CD8-positive, alpha-beta memory T cell (primary cell): Measurements from ENCODE around the gene HECW1. TPM values are rescaled to one million over a fixed set of nuclear protein-coding genes. Genes with fewer than 3 reads are reported as not detected.
"Not testable (repeated sequence)": the region's sequence is repeated elsewhere in the genome, so short reads cannot be mapped to it uniquely, and the experiment has no call there.

Experiments
- CTCF ChIA-PET: fragments of 350-600 bp; sonication (Branson Sonifier 250); formaldehyde crosslinking; loops from one replicate; lab custom pipeline; 2021; ENCODE audit warnings: antibody characterized with exemption; lab: Charles Lee
- POLR2A ChIA-PET: fragments of 350-600 bp; sonication (Branson Sonifier 250); formaldehyde crosslinking; loops from one replicate; lab custom pipeline; 2021; ENCODE audit warnings: antibody characterized with exemption; lab: Charles Lee
- DNase-seq, 5 donors: peaks; one replicate each; pipeline versions ENCODE4 v3.0.0 to v3.0.0-alpha.2; 2020 to 2022; ENCODE audit warnings: mixed read lengths in 1 of 5
- H3K27ac ChIP-seq: one replicate; pipeline ENCODE4 v1.7.0; 2013; ENCODE audit warnings: low read depth, mild to moderate bottlenecking, low read length, moderate library complexity
- H3K27me3 ChIP-seq: 2 replicates; pipeline ENCODE4 v1.7.0; 2013; ENCODE audit warnings: low read length, mild to moderate bottlenecking; ENCODE audit not compliant: insufficient read depth, poor library complexity, severe bottlenecking
- H3K36me3 ChIP-seq: 2 replicates; pipeline ENCODE4 v1.7.0; 2013; ENCODE audit warnings: mild to moderate bottlenecking, low read length, moderate library complexity; ENCODE audit not compliant: insufficient read depth
- H3K4me1 ChIP-seq: 2 replicates; pipeline ENCODE4 v1.7.0; 2013; ENCODE audit warnings: mild to moderate bottlenecking, low read length, moderate library complexity; ENCODE audit not compliant: insufficient read depth
- H3K4me3 ChIP-seq: 2 replicates; pipeline ENCODE4 v1.7.0; 2013; ENCODE audit warnings: mild to moderate bottlenecking, low read length
- H3K9me3 ChIP-seq: 2 replicates; pipeline ENCODE4 v1.7.0; 2013; ENCODE audit warnings: mild to moderate bottlenecking, low read length
- H3K27ac Mint-ChIP-seq, 8 donors: one replicate each; pipeline ENCODE4 v1.8.0; 2020 to 2021; ENCODE audit warnings: mixed read lengths in 8 of 8, mild to moderate bottlenecking in 6 of 8, inconsistent platforms in 3 of 8, moderate library complexity in 3 of 8
- H3K27me3 Mint-ChIP-seq, 2 donors: one replicate each; pipeline ENCODE4 v1.8.0; 2020 to 2021; ENCODE audit warnings: mixed read lengths in 2 of 2, mild to moderate bottlenecking in 1 of 2, moderate library complexity in 1 of 2
- H3K36me3 Mint-ChIP-seq, 3 donors: one replicate each; pipeline ENCODE4 v1.8.0; 2020 to 2021; ENCODE audit warnings: mixed read lengths in 3 of 3, inconsistent platforms in 1 of 3, mild to moderate bottlenecking in 1 of 3
- H3K4me1 Mint-ChIP-seq, 3 donors: one replicate each; pipeline ENCODE4 v1.8.0; 2020 to 2021; ENCODE audit warnings: mixed read lengths in 3 of 3, inconsistent platforms in 1 of 3, mild to moderate bottlenecking in 1 of 3
- H3K4me3 Mint-ChIP-seq, 7 donors: one replicate each; pipeline ENCODE4 v1.8.0; 2020 to 2021; ENCODE audit warnings: mixed read lengths in 7 of 7, mild to moderate bottlenecking in 6 of 7, moderate library complexity in 4 of 7, inconsistent platforms in 2 of 7
- H3K9me3 Mint-ChIP-seq, 5 donors: one replicate each; pipeline ENCODE4 v1.8.0; 2020 to 2022; ENCODE audit warnings: mixed read lengths in 5 of 5, mild to moderate bottlenecking in 3 of 5, moderate library complexity in 2 of 5, inconsistent platforms in 1 of 5
- polyA plus RNA-seq: library from polyadenylated mRNA; unstranded; fragments of 300-500 nt; fragmentation: Illumina TruSeq; gene quantifications from one replicate; pipeline ENCODE4 v1.2.3, GENCODE V29; 2021
- total RNA-seq, 2 experiments: library from RNA; stranded (reverse); gene quantifications; one replicate each; pipeline ENCODE4 v1.2.3, GENCODE V29; 2021

The HECW1 gene
- total and polyA plus RNA-seq, 3 experiments from 2014 or later = not detected

- Histone ChIP-seq H3K9me3 (no peaks in the 10 kb centered on the region), H3K4me3 (no peak overlapping the region), H3K27me3 (no peaks in the 10 kb centered on the region), H3K4me1 (no peaks in the 10 kb centered on the region), H3K36me3 (no peaks in the 10 kb centered on the region), H3K27ac (no peak overlapping the region)
- H3K27ac Mint-ChIP-seq = no peak overlapping the region
- peaks cover 1 to 21% of the 10 kb centered on the region in 2 donors for H3K27me3 Mint-ChIP-seq
- ChIA-PET POLR2A (no interaction called here), CTCF (no interaction called here)
- no peak for DNase-seq
- no peaks in the 10 kb centered on the region for H3K9me3 Mint-ChIP-seq
- no peaks in the 10 kb centered on the region for H3K36me3 Mint-ChIP-seq
- no peak overlapping the region for H3K4me3 Mint-ChIP-seq
- H3K4me1 Mint-ChIP-seq = no peaks in the 10 kb centered on the region
Observed at GRCh38 chr7:43328336-43328735, 215.9 kb downstream of the HECW1 start.

GRCh38 chr7:43328785-43329380 lies 216.4 kb downstream of the HECW1 start:
- Histone ChIP-seq H3K27ac (no peak overlapping the region), H3K4me1 (no peaks in the 10 kb centered on the region), H3K27me3 (no peaks in the 10 kb centered on the region), H3K4me3 (no peak overlapping the region), H3K9me3 (no peaks in the 10 kb centered on the region), H3K36me3 (no peaks in the 10 kb centered on the region)
- Mint-ChIP-seq H3K36me3 (no peaks in the 10 kb centered on the region), H3K4me3 (no peak overlapping the region), H3K27ac (no peak overlapping the region), H3K4me1 (no peaks in the 10 kb centered on the region), H3K27me3 (peaks cover 1 to 21% of the 10 kb centered on the region in 2 donors), H3K9me3 (no peaks in the 10 kb centered on the region)
- CTCF ChIA-PET = no interaction called here
- POLR2A ChIA-PET = no interaction called here
- DNase-seq = no peak

GRCh38 chr7:43332193-43332796 lies 219.8 kb downstream of the HECW1 start:
- H3K36me3 Mint-ChIP-seq = no peaks in the 10 kb centered on the region
- H3K36me3 ChIP-seq = no peaks in the 10 kb centered on the region
- peaks cover 1 to 10% of the 10 kb centered on the region in 2 donors for H3K27me3 Mint-ChIP-seq
- no peaks in the 10 kb centered on the region for H3K4me1 ChIP-seq
- H3K27ac ChIP-seq = no peak overlapping the region
- H3K9me3 ChIP-seq = no peaks in the 10 kb centered on the region
- ChIA-PET CTCF (no interaction called here), POLR2A (no interaction called here)
- no peak overlapping the region for H3K4me3 ChIP-seq
- DNase-seq = no peak
- H3K4me3 Mint-ChIP-seq = no peak overlapping the region
- no peaks in the 10 kb centered on the region for H3K27me3 ChIP-seq
- no peaks in the 10 kb centered on the region for H3K9me3 Mint-ChIP-seq
- no peak overlapping the region for H3K27ac Mint-ChIP-seq
- H3K4me1 Mint-ChIP-seq = peaks cover 0 to 2% (median 0%) of the 10 kb centered on the region in 3 donors

- Histone ChIP-seq H3K27ac (no peak overlapping the region), H3K4me3 (no peak overlapping the region), H3K27me3 (no peaks in the 10 kb centered on the region), H3K4me1 (no peaks in the 10 kb centered on the region), H3K9me3 (no peaks in the 10 kb centered on the region), H3K36me3 (no peaks in the 10 kb centered on the region)
- ChIA-PET POLR2A (no interaction called here), CTCF (no interaction called here)
- H3K9me3 Mint-ChIP-seq = peaks cover 0 to 1% (median 0%) of the 10 kb centered on the region in 5 donors
- no peak for DNase-seq
- H3K27me3 Mint-ChIP-seq = peaks cover 5 to 13% of the 10 kb centered on the region in 2 donors
- no peak overlapping the region for H3K4me3 Mint-ChIP-seq
- no peak overlapping the region for H3K27ac Mint-ChIP-seq
- peaks cover 0 to 4% (median 0%) of the 10 kb centered on the region in 3 donors for H3K4me1 Mint-ChIP-seq
- no peaks in the 10 kb centered on the region for H3K36me3 Mint-ChIP-seq
Observed at GRCh38 chr7:43337191-43337590, 224.7 kb downstream of the HECW1 start.

GRCh38 chr7:43337811-43338210 lies 225.4 kb downstream of the HECW1 start:
- POLR2A ChIA-PET = no interaction called here
- CTCF ChIA-PET = no interaction called here
- no peak overlapping the region for H3K27ac Mint-ChIP-seq

GRCh38 chr7:43341132-43341531 lies 228.7 kb downstream of the HECW1 start:
- CTCF ChIA-PET = no interaction called here
- peaks cover 0 to 4% (median 0%) of the 10 kb centered on the region in 3 donors for H3K4me1 Mint-ChIP-seq
- H3K9me3 Mint-ChIP-seq = peaks cover 0 to 9% (median 0%) of the 10 kb centered on the region in 5 donors
- no peaks in the 10 kb centered on the region for H3K4me1 ChIP-seq
- H3K27ac ChIP-seq = no peak overlapping the region
- POLR2A ChIA-PET = no interaction called here
- H3K9me3 ChIP-seq = no peaks in the 10 kb centered on the region
- no peak overlapping the region for H3K27ac Mint-ChIP-seq
- H3K27me3 ChIP-seq = no peaks in the 10 kb centered on the region
- DNase-seq = no peak
- peaks cover 5 to 28% of the 10 kb centered on the region in 2 donors for H3K27me3 Mint-ChIP-seq
- no peaks in the 10 kb centered on the region for H3K36me3 ChIP-seq
- H3K4me3 Mint-ChIP-seq = no peak overlapping the region
- no peaks in the 10 kb centered on the region for H3K36me3 Mint-ChIP-seq
- H3K4me3 ChIP-seq = no peak overlapping the region

More at GRCh38 chr7:43337811-43338210, 225.4 kb downstream of the HECW1 start:
- Histone ChIP-seq H3K36me3 (no peaks in the 10 kb centered on the region), H3K4me1 (no peaks in the 10 kb centered on the region), H3K4me3 (no peak overlapping the region), H3K9me3 (no peaks in the 10 kb centered on the region), H3K27ac (no peak overlapping the region), H3K27me3 (no peaks in the 10 kb centered on the region)
- peaks cover 5 to 13% of the 10 kb centered on the region in 2 donors for H3K27me3 Mint-ChIP-seq
- no peak for DNase-seq
- peaks cover 0 to 4% (median 0%) of the 10 kb centered on the region in 3 donors for H3K4me1 Mint-ChIP-seq
- no peak overlapping the region for H3K4me3 Mint-ChIP-seq
- no peaks in the 10 kb centered on the region for H3K36me3 Mint-ChIP-seq
- peaks cover 0 to 3% (median 0%) of the 10 kb centered on the region in 5 donors for H3K9me3 Mint-ChIP-seq

GRCh38 chr7:43343417-43343816 lies 231.0 kb downstream of the HECW1 start:
- H3K9me3 Mint-ChIP-seq, H3K9me3 ChIP-seq, H3K27ac Mint-ChIP-seq, H3K4me1 Mint-ChIP-seq, H3K4me3 Mint-ChIP-seq, DNase-seq, H3K4me3 ChIP-seq, H3K27me3 ChIP-seq, H3K36me3 Mint-ChIP-seq, H3K36me3 ChIP-seq, CTCF ChIA-PET, H3K27ac ChIP-seq, POLR2A ChIA-PET, H3K4me1 ChIP-seq: not testable (repeated sequence)
- H3K27me3 Mint-ChIP-seq = peaks cover 10 to 46% of the 10 kb centered on the region in 2 donors

GRCh38 chr7:43345696-43346095 lies 233.2 kb downstream of the HECW1 start:
- H3K27me3 ChIP-seq, H3K4me3 Mint-ChIP-seq, H3K4me1 Mint-ChIP-seq, H3K36me3 ChIP-seq, POLR2A ChIA-PET, CTCF ChIA-PET, H3K4me1 ChIP-seq, H3K4me3 ChIP-seq, H3K27ac Mint-ChIP-seq, H3K36me3 Mint-ChIP-seq, H3K27ac ChIP-seq, H3K9me3 ChIP-seq, DNase-seq: not testable (repeated sequence)
- Mint-ChIP-seq H3K27me3 (peaks cover 14 to 59% of the 10 kb centered on the region in 2 donors), H3K9me3 (peaks cover 2 to 12% (median 7%) of the 10 kb centered on the region in 5 donors)
